OCI-LY3 (cell line): ENCODE results near the gene NEU1.

Experiments used
- CTCF ChIP-seq: fragments of 200-600, 300-600 bp; sonication (generic); IDR thresholded peaks from 2 replicates; pipeline ENCODE4 v1.5.1; 2014; ENCODE audit warnings: antibody characterized with exemption, low read length, low read depth
- EZH2phosphoT487 ChIP-seq: fragments of 200-600 bp; shearing (Covaris generic); IDR thresholded peaks from 2 replicates; pipeline ENCODE4 v1.6.1; 2018; ENCODE audit warnings: antibody characterized with exemption, mixed run types, low read depth

GRCh38 chr6:31836474-31837368 is 25.9 kb downstream of the NEU1 start:
- TF ChIP-seq EZH2phosphoT487 (no peak), CTCF (no peak)
